GM12891 (cell line): Measurements from ENCODE around the gene PRUNE2.

Source experiments
- POLR2A ChIP-seq: IDR thresholded peaks from 2 replicates; pipeline ENCODE4 v1.6.1; 2011; ENCODE audit warnings: low read depth, low read length, control low read depth
- POLR2AphosphoS5 ChIP-seq: IDR thresholded peaks from 2 replicates; pipeline ENCODE4 v1.6.1; 2011; ENCODE audit warnings: low read depth, low read length, control low read depth

GRCh38 chr9:76691517-76692313, 214.2 kb downstream of the PRUNE2 start:
- no peak for TF ChIP-seq POLR2A
- no peak for TF ChIP-seq POLR2AphosphoS5
